WTC11 (cell line): ENCODE data around the gene FRMD4A. TPM values are rescaled to one million over a fixed set of nuclear protein-coding genes. Genes with fewer than 3 reads are reported as not detected.

Experiments
- ATAC-seq: fragments of 200-7000 bp; cut with Tn5 transposase; 2 replicates; pipeline ENCODE4 v1.10.0; 2021; ENCODE audit warnings: mild to moderate bottlenecking, moderate library complexity
- CTCF ChIA-PET: fragments of 300-600 bp; sonication (Branson Sonifier 250); formaldehyde crosslinking; loops from one replicate; lab custom pipeline; 2021; ENCODE audit warnings: antibody characterized with exemption; lab: Charles Lee
- POLR2A ChIA-PET: fragments of 350-600 bp; sonication (Branson Sonifier 250); formaldehyde crosslinking; loops from one replicate; lab custom pipeline; 2021; ENCODE audit warnings: antibody characterized with exemption; lab: Charles Lee
- DNase-seq: peaks from one replicate; pipeline ENCODE4 v3.0.0; 2021; ENCODE audit warnings: low spot score
- H3K27ac Mint-ChIP-seq: 2 replicates; pipeline ENCODE4 v1.8.0; 2021; ENCODE audit warnings: mixed read lengths
- H3K27me3 Mint-ChIP-seq: 2 replicates; pipeline ENCODE4 v1.8.0; 2021; ENCODE audit warnings: low read depth, mild to moderate bottlenecking, moderate library complexity, mixed read lengths
- H3K36me3 Mint-ChIP-seq: 2 replicates; pipeline ENCODE4 v1.8.0; 2021; ENCODE audit warnings: mixed read lengths
- H3K4me1 Mint-ChIP-seq: 2 replicates; pipeline ENCODE4 v1.8.0; 2022; ENCODE audit warnings: mixed read lengths
- H3K4me3 Mint-ChIP-seq: 2 replicates; pipeline ENCODE4 v1.8.0; 2021; ENCODE audit warnings: mild to moderate bottlenecking, moderate library complexity, mixed read lengths
- H3K9me3 Mint-ChIP-seq: 2 replicates; pipeline ENCODE4 v1.8.0; 2021; ENCODE audit warnings: mixed read lengths
- CREB1 ChIP-seq: sonication (generic); formaldehyde crosslinking; IDR thresholded peaks from 2 replicates; pipeline ENCODE4 v1.8.0; 2023; ENCODE audit warnings: mild to moderate bottlenecking, missing genetic modification reagents
- EMX1 ChIP-seq: fragments of 250-450 bp; sonication (Bioruptor Pico); IDR thresholded peaks from 2 replicates; pipeline ENCODE4 v1.8.0; 2021; ENCODE audit warnings: mild to moderate bottlenecking
- GABPB1 ChIP-seq: sonication (generic); formaldehyde crosslinking; IDR thresholded peaks from 2 replicates; pipeline ENCODE4 v1.8.1; 2023; ENCODE audit warnings: mild to moderate bottlenecking, missing genetic modification reagents
- JAZF1 ChIP-seq: fragments of 250-450 bp; sonication (Bioruptor Pico); IDR thresholded peaks from 2 replicates; pipeline ENCODE4 v1.9.0; 2021; ENCODE audit warnings: moderate library complexity, mild to moderate bottlenecking, inconsistent platforms
- NR3C1 ChIP-seq: sonication (generic); formaldehyde crosslinking; conservative IDR thresholded peaks from 2 replicates; pipeline ENCODE4 v1.8.1; 2023; ENCODE audit warnings: low read depth, mild to moderate bottlenecking, missing genetic modification reagents
- RORB ChIP-seq: fragments of 250-450 bp; sonication (Bioruptor Pico); IDR thresholded peaks from 2 replicates; pipeline ENCODE4 v1.9.0; 2021; ENCODE audit warnings: mild to moderate bottlenecking
- SOX15 ChIP-seq: fragments of 250-450 bp; sonication (Bioruptor Pico); IDR thresholded peaks from 2 replicates; pipeline ENCODE4 v1.9.0; 2021; ENCODE audit warnings: mild to moderate bottlenecking
- ZNF671 ChIP-seq: fragments of 250-450 bp; sonication (Bioruptor Pico); IDR thresholded peaks from 2 replicates; pipeline ENCODE4 v1.8.0; 2021; ENCODE audit warnings: mild to moderate bottlenecking
- total RNA-seq: library from RNA; stranded (reverse); gene quantifications from 3 replicates; pipeline ENCODE4 v1.2.3, GENCODE V29; 2021
- TF ChIP-seq, protein P1 (sequence below): sonication (generic); formaldehyde crosslinking; IDR thresholded peaks from 2 replicates; pipeline ENCODE4 v1.8.1; 2022; ENCODE audit warnings: mild to moderate bottlenecking, moderate library complexity, missing genetic modification reagents
- TF ChIP-seq, protein P2 (sequence below): sonication (generic); formaldehyde crosslinking; IDR thresholded peaks from 2 replicates; pipeline ENCODE4 v1.8.1; 2022; ENCODE audit warnings: low read depth, mild to moderate bottlenecking, moderate library complexity, missing genetic modification reagents, borderline replicate concordance
- TF ChIP-seq, protein P3 (sequence below): sonication (generic); formaldehyde crosslinking; IDR thresholded peaks from 2 replicates; pipeline ENCODE4 v1.8.0; 2022; ENCODE audit warnings: missing genetic modification reagents
- TF ChIP-seq, protein P4 (sequence below): fragments of 250-450 bp; sonication (Bioruptor Pico); IDR thresholded peaks from 2 replicates; pipeline ENCODE4 v1.9.0; 2021; ENCODE audit warnings: moderate library complexity, mild to moderate bottlenecking, inconsistent platforms, borderline replicate concordance
- TF ChIP-seq, protein P5 (sequence below): sonication (generic); formaldehyde crosslinking; IDR thresholded peaks from 2 replicates; pipeline ENCODE4 v1.8.0; 2022; ENCODE audit warnings: mild to moderate bottlenecking, missing genetic modification reagents
- TF ChIP-seq, protein P6 (sequence below): sonication (generic); formaldehyde crosslinking; IDR thresholded peaks from 2 replicates; pipeline ENCODE4 v1.8.0; 2023; ENCODE audit warnings: mild to moderate bottlenecking, missing genetic modification reagents

The FRMD4A gene
- total RNA-seq, 1 experiment from 2014 or later = 35.5 TPM

DNA sequence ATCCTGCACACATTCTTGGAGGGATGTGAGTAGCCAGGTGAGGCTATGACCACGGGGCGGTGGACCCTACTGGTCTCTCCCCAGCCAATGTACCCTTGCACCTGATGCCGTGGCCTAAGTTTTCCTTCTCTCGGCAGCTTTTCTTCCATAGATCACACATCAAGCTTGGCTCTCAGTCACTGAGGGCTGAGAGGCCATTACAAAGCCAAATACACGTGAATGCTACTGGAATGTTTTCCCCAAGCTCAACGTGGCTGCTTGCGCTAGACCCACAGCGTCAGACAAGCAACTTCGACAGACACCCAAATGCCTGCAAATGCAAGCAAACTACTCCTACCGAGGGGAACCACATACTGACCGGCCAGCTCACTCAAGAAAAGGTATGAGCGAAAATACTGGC is 660.8 kb downstream of the FRMD4A start (continued):
- TF ChIP-seq, protein P1, sequence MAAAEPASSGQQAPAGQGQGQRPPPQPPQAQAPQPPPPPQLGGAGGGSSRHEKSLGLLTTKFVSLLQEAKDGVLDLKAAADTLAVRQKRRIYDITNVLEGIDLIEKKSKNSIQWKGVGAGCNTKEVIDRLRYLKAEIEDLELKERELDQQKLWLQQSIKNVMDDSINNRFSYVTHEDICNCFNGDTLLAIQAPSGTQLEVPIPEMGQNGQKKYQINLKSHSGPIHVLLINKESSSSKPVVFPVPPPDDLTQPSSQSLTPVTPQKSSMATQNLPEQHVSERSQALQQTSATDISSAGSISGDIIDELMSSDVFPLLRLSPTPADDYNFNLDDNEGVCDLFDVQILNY (CRISPR knock-in tag) = no peak
- no peak for TF ChIP-seq NR3C1

DNA sequence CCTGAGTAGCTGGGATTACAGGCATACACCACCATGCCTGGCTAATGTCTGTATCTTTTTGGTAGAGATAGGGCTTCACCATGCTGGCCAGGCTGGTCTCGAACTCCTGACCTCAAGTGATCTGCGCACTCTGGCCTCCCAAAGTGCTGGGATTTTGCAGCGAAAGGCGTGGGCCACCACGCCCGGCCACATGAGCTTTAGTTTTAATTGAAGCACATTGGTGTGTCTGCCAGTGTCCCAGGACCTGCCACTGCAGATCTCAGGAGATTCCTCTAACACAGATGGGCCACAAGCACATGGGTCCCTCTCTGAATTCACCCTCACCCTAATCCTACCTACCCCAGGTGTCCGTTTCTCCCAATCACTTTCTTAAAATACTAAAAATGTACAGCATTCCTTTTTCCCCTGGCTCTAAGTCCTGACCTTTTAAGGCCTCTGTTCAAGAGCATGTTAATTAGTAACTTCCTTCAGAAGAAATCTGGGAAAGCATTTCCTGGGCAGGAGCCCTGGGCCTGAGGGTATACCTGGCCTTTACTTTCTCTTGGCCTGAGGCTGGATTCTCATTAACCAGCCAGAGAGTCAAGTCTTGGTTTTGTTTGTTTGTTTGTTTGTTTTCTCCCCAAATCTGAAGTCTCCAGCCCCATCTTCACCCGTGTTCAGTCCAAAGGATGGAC is 661.4 kb downstream of the FRMD4A start:
- TF ChIP-seq EMX1 = no peak
- TF ChIP-seq, protein P2, sequence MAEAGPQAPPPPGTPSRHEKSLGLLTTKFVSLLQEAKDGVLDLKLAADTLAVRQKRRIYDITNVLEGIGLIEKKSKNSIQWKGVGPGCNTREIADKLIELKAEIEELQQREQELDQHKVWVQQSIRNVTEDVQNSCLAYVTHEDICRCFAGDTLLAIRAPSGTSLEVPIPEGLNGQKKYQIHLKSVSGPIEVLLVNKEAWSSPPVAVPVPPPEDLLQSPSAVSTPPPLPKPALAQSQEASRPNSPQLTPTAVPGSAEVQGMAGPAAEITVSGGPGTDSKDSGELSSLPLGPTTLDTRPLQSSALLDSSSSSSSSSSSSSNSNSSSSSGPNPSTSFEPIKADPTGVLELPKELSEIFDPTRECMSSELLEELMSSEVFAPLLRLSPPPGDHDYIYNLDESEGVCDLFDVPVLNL (CRISPR knock-in tag) = no peak
- TF ChIP-seq, protein P3, sequence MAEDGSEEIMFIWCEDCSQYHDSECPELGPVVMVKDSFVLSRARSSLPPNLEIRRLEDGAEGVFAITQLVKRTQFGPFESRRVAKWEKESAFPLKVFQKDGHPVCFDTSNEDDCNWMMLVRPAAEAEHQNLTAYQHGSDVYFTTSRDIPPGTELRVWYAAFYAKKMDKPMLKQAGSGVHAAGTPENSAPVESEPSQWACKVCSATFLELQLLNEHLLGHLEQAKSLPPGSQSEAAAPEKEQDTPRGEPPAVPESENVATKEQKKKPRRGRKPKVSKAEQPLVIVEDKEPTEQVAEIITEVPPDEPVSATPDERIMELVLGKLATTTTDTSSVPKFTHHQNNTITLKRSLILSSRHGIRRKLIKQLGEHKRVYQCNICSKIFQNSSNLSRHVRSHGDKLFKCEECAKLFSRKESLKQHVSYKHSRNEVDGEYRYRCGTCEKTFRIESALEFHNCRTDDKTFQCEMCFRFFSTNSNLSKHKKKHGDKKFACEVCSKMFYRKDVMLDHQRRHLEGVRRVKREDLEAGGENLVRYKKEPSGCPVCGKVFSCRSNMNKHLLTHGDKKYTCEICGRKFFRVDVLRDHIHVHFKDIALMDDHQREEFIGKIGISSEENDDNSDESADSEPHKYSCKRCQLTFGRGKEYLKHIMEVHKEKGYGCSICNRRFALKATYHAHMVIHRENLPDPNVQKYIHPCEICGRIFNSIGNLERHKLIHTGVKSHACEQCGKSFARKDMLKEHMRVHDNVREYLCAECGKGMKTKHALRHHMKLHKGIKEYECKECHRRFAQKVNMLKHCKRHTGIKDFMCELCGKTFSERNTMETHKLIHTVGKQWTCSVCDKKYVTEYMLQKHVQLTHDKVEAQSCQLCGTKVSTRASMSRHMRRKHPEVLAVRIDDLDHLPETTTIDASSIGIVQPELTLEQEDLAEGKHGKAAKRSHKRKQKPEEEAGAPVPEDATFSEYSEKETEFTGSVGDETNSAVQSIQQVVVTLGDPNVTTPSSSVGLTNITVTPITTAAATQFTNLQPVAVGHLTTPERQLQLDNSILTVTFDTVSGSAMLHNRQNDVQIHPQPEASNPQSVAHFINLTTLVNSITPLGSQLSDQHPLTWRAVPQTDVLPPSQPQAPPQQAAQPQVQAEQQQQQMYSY = no peak
- H3K4me3 Mint-ChIP-seq = no peak overlapping the region
- H3K36me3 Mint-ChIP-seq = peaks cover 19% of the 10 kb centered on the region
- no peaks in the 10 kb centered on the region for H3K9me3 Mint-ChIP-seq
- no peak for ATAC-seq
- H3K27me3 Mint-ChIP-seq = no peaks in the 10 kb centered on the region
- ChIA-PET CTCF (no interaction called here), POLR2A (no interaction called here)
- peak overlapping the region; percentile 70 for H3K27ac Mint-ChIP-seq
- DNase-seq = no peak
- peaks cover 39% of the 10 kb centered on the region for H3K4me1 Mint-ChIP-seq

DNA sequence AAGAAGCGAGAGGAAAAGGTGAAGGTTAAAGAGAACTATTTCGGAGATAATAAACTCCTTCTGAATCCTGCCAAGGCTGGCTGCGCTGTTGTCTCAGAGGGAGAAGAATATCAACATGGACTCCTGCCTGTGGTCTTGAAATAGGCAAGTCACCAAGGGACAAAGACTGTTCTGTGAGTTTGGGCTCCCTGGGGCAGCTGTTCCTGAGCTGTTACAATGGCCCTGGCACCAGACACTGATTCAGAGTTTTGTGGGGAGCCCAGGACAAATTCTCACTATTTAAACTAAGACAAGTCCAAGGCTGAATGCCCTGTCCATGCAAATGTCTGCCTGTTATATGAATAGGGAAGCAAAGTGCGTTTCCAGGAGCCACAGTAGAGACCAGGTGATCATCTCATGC is 662.6 kb downstream of the FRMD4A start:
- Mint-ChIP-seq H3K36me3 (peaks cover 17% of the 10 kb centered on the region), H3K4me1 (peaks cover 31% of the 10 kb centered on the region), H3K27me3 (no peaks in the 10 kb centered on the region), H3K27ac (peak overlapping the region; percentile 76; the same call in 1 of the 2 replicates), H3K9me3 (no peaks in the 10 kb centered on the region), H3K4me3 (no peak overlapping the region)
- no peak for DNase-seq
- ChIA-PET CTCF (interaction anchor here (0.6 kb wide), 1 partner anchor 109 kb away, joined by 3 read pairs; no protein-coding TSS in a partner anchor), POLR2A (no interaction called here)
- TF ChIP-seq, protein P4, sequence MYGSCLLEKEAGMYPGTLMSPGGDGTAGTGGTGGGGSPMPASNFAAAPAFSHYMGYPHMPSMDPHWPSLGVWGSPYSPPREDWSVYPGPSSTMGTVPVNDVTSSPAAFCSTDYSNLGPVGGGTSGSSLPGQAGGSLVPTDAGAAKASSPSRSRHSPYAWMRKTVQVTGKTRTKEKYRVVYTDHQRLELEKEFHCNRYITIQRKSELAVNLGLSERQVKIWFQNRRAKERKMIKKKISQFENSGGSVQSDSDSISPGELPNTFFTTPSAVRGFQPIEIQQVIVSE (CRISPR knock-in tag) = no peak
- ATAC-seq = no peak

DNA sequence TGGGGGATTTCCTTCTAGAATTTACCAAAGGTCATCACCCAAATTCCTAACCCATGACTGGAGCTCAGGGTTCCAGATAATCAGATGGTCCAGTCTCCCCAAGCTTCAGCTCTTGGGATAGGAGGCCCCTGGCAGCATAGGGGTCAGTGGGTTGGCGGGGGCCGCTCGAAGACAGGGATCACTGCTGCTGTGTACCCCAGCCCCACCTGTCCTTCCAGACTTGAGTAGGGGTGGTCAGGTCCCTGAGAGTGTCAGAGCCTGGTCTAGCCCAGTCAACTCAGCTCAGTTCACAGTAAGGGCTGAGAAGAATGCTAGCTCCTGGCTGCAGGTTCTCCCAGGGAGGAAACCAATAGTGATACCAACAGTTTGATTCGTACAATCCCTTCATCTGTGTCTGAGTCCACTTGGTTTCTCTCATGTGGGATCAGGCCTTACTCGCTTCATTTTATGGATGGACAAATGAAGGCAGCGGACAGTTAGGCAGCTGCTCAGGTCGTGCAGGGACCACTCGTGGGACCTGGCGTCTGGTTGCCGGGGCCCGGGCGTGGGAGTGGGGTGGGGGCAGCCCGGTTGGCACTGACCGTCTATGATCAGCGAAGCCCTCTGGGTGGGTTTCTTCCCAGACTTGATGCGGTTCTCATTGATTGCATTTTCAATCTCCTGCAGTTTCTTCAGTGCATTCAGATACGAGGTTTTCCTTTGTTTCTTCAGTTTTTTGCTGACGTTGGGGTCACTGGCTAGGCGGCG is 665.0 kb downstream of the FRMD4A start:
- H3K27me3 Mint-ChIP-seq = no peaks in the 10 kb centered on the region
- ATAC-seq (no peak), DNase-seq (no peak)
- no peak overlapping the region for H3K4me3 Mint-ChIP-seq
- peaks cover 17% of the 10 kb centered on the region for H3K36me3 Mint-ChIP-seq
- CTCF ChIA-PET = no interaction called here
- H3K9me3 Mint-ChIP-seq = no peaks in the 10 kb centered on the region
- POLR2A ChIA-PET = no interaction called here
- H3K27ac Mint-ChIP-seq = no peak overlapping the region
- peaks cover 21% of the 10 kb centered on the region for H3K4me1 Mint-ChIP-seq
- TF ChIP-seq GABPB1 (CRISPR knock-in tag) (no peak), CREB1 (CRISPR knock-in tag) (no peak), RORB (CRISPR knock-in tag) (no peak), ZNF671 (CRISPR knock-in tag) (no peak), SOX15 (CRISPR knock-in tag) (no peak), JAZF1 (CRISPR knock-in tag) (no peak)
- TF ChIP-seq, protein P5, sequence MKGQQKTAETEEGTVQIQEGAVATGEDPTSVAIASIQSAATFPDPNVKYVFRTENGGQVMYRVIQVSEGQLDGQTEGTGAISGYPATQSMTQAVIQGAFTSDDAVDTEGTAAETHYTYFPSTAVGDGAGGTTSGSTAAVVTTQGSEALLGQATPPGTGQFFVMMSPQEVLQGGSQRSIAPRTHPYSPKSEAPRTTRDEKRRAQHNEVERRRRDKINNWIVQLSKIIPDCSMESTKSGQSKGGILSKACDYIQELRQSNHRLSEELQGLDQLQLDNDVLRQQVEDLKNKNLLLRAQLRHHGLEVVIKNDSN (CRISPR knock-in tag) = no peak
- TF ChIP-seq, protein P2 (CRISPR knock-in tag) = no peak
- TF ChIP-seq, protein P6, sequence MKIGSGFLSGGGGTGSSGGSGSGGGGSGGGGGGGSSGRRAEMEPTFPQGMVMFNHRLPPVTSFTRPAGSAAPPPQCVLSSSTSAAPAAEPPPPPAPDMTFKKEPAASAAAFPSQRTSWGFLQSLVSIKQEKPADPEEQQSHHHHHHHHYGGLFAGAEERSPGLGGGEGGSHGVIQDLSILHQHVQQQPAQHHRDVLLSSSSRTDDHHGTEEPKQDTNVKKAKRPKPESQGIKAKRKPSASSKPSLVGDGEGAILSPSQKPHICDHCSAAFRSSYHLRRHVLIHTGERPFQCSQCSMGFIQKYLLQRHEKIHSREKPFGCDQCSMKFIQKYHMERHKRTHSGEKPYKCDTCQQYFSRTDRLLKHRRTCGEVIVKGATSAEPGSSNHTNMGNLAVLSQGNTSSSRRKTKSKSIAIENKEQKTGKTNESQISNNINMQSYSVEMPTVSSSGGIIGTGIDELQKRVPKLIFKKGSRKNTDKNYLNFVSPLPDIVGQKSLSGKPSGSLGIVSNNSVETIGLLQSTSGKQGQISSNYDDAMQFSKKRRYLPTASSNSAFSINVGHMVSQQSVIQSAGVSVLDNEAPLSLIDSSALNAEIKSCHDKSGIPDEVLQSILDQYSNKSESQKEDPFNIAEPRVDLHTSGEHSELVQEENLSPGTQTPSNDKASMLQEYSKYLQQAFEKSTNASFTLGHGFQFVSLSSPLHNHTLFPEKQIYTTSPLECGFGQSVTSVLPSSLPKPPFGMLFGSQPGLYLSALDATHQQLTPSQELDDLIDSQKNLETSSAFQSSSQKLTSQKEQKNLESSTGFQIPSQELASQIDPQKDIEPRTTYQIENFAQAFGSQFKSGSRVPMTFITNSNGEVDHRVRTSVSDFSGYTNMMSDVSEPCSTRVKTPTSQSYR (CRISPR knock-in tag) = no peak
